C4-2B (cell line): ENCODE results near the gene ST8SIA6.
A peak's percentile ranks its signal among the peaks of the same experiment; 100 is the strongest.

Experiments used
- H3K27ac ChIP-seq: fragments of 450-650 bp; 2 replicates; pipeline ENCODE4 v1.5.1; 2017
- CTCF ChIP-seq: fragments of 450-650 bp; conservative IDR thresholded peaks from 2 replicates; pipeline ENCODE4 v1.5.1; 2017; ENCODE audit warnings: mild to moderate bottlenecking
- ZFX ChIP-seq: fragments of 450-650 bp; IDR thresholded peaks from 2 replicates; pipeline ENCODE4 v1.6.1; 2017

Gene ST8SIA6

GRCh38 chr10:17483079-17483478 lies 28.7 kb upstream of the ST8SIA6 start:
- TF ChIP-seq ZFX = no peak
- no peak for TF ChIP-seq CTCF

GRCh38 chr10:17479822-17480221 lies 25.4 kb upstream of the ST8SIA6 start:
- TF ChIP-seq ZFX (no peak), CTCF (no peak)
- no peak overlapping the region for H3K27ac ChIP-seq

More at GRCh38 chr10:17483079-17483478, 28.7 kb upstream of the ST8SIA6 start:
- H3K27ac ChIP-seq = no peak overlapping the region

DNA sequence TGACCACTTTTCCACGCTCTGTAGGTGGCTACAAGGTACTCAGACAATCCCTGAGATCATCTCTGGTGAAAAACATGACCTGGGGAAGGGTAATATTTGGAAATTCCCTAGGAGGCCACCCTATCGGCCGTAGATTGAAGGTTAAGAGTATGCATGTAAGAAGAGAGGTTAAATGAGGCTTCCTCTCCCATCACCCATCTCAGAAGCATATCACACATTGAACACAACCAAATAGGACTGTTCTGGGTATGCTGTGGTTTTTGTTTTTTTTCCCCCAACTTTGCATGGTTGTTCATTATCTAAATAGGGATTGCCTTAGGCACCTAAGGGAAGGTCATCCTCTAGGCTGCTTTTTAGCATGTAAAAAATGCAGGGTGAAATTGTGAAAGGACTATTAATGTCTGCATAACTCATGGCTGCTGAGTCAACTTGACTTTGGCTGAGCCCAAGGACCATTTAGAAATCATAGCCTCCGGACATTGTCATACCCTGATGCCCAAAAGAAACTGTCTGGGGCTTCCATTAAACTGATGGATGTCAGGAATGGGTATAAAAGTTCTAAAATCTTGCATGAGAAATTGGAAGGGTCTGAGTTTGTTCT lies 24.7 kb upstream of the ST8SIA6 start:
- TF ChIP-seq ZFX = no peak

DNA sequence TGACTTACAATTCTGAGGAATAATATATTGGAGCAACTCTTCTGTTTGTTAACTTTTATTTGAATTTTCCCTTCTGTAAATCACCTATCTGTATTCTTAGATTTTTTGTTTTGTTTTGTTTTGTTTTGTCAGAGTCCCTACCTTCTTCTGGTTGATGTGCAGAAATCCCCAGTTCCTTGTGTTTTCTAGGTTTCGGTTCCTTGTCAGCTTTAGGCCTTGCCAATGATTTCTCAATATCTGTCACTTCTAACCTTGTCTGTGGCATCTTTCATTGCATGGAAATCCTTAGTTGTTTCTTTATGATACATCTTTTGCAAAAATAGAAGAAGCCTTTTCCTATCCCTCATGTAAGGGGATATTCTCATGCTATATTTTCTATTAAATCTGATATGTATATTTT lies 21.7 kb upstream of the ST8SIA6 start:
- no peak for TF ChIP-seq ZFX
- TF ChIP-seq CTCF = no peak
- H3K27ac ChIP-seq = no peak overlapping the region

More for the DNA sequence above, 24.7 kb upstream of the ST8SIA6 start:
- H3K27ac ChIP-seq = no peak overlapping the region

DNA sequence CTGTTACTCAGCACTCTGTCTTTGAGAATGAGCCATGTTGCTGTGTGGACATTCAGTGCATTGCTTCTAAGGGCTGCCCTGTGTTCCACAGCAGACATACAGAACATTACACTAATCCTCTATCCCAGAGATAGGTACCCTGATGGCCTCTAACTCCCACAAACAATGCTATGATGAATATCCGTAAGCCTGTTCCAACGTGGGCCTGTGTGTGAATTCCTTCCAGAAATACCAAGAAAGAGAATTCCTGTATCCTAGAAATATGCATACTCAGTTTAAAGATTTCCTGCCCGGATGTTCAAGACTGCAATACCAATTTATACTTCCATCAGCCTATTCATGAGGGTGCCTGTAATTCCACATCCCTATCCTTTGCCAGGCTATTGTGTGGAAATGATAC lies 21.3 kb upstream of the ST8SIA6 start:
- H3K27ac ChIP-seq = no peak overlapping the region
- TF ChIP-seq CTCF = no peak
- TF ChIP-seq ZFX = no peak

- H3K27ac ChIP-seq = no peak overlapping the region
- peak; percentile 53 for TF ChIP-seq CTCF
- no peak for TF ChIP-seq ZFX
Measured at GRCh38 chr10:17474595-17475323, 20.4 kb upstream of the ST8SIA6 start.

DNA sequence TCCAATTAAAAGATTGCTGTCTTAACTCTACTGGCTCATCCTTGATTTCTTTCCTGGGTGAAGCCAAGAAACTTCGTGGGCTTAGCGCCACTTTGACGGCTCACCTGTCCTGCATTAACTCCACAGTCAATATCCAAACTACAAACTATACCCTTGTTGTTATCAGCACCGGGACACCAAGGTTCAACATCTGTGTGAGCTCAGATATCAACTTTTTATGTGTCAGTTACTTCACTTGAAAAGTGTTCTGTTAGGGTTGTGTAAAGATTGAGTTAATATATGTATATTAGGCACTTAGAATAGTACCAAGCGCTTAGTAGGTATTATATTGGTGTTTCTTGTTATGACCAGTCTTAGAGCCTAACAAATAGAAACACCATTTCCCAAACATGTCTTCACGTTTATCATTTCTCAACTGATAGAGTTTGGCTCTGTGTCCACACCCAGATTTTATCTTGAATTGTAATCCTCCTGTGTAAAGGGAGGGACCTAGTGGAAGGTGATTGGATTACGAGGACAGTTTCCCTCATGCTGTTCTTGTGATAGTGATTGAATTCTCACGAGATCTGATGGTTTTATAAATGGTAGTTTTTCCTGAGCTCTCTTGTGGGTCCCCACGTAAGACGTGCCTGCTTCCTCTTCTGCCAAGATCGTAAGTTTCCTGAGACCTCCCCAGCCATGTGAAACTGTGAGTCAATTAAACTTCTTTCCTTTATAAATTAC lies 19.0 kb upstream of the ST8SIA6 start:
- H3K27ac ChIP-seq = no peak overlapping the region
- no peak for TF ChIP-seq ZFX
- TF ChIP-seq CTCF = no peak
